SK-N-SH (cell line): Measurements from ENCODE around the gene TCL1A. TPM values are rescaled to one million over a fixed set of nuclear protein-coding genes. Genes with fewer than 3 reads are reported as not detected.

ENCODE experiments used
- CTCF ChIA-PET: fragments of 300-600, 350-600 bp; formaldehyde crosslinking; extraction: SDS; loops from one replicate; lab custom pipeline; 2021; lab: Yijun Ruan, JAX
- POLR2A ChIA-PET: fragments of 350-600 bp; sonication (Branson Sonifier 250); formaldehyde crosslinking; extraction: SDS; loops from one replicate; lab custom pipeline; 2020; ENCODE audit warnings: antibody characterized with exemption, inconsistent platforms; lab: Yijun Ruan, JAX
- DNase-seq: peaks from one replicate; pipeline ENCODE4 v3.0.0; 2012
- H2AFZ ChIP-seq: fragments of 200-600 bp; sonication (generic); 2 replicates; pipeline ENCODE4 v1.8.1; 2016; ENCODE audit warnings: antibody characterized with exemption, mild to moderate bottlenecking, low read depth
- H3F3A ChIP-seq: fragments of 200-600 bp; sonication (generic); replicated peaks from 2 replicates; pipeline ENCODE3; 2016; ENCODE audit warnings: antibody characterized with exemption, mild to moderate bottlenecking; ENCODE audit not compliant: insufficient read depth
- H3K27ac ChIP-seq, 2 experiments: fragments of 200-500 bp in 1 of 2; fragments of 200-600 bp in 1 of 2; sonication (Bioruptor generic) in 1 of 2; sonication (generic), shearing (Covaris generic) in 1 of 2; 2 replicates each; pipeline versions ENCODE4 v1.5.1 to v1.6.1; 2014 to 2016; ENCODE audit warnings: low read depth in 2 of 2, inconsistent platforms in 1 of 2, low read length in 1 of 2, mild to moderate bottlenecking in 1 of 2, mixed read lengths in 1 of 2
- H3K27me3 ChIP-seq: fragments of 200-600 bp; sonication (generic), shearing (Covaris generic); 2 replicates; pipeline ENCODE4 v1.6.1; 2016; ENCODE audit warnings: mixed run types; ENCODE audit not compliant: insufficient read depth
- H3K36me3 ChIP-seq, 2 experiments: fragments of 200-500 bp in 1 of 2; fragments of 200-600 bp in 1 of 2; sonication (Bioruptor generic) in 1 of 2; sonication (generic) in 1 of 2; replicated peaks in 1 of 2; 2 replicates each; pipeline versions ENCODE3 to v1.5.1; 2014 to 2016; ENCODE audit warnings: low read length in 1 of 2, mild to moderate bottlenecking in 1 of 2; ENCODE audit not compliant: insufficient read depth in 2 of 2, control insufficient read depth in 1 of 2
- H3K4me1 ChIP-seq, 2 experiments: fragments of 200-500 bp in 1 of 2; fragments of 200-600 bp in 1 of 2; sonication (Bioruptor generic) in 1 of 2; sonication (generic), shearing (Covaris generic) in 1 of 2; 2 replicates each; pipeline versions ENCODE4 v1.5.1 to v1.6.1; 2014 to 2016; ENCODE audit warnings: low read depth in 1 of 2, low read length in 1 of 2, mixed run types in 1 of 2; ENCODE audit not compliant: insufficient read depth in 2 of 2, control insufficient read depth in 1 of 2
- H3K4me2 ChIP-seq: fragments of 200-600 bp; sonication (generic), shearing (Covaris generic); 2 replicates; pipeline ENCODE4 v1.6.1; 2017; ENCODE audit warnings: mixed run types
- H3K4me3 ChIP-seq, 2 experiments: fragments of 200-500 bp in 1 of 2; fragments of 200-600 bp in 1 of 2; sonication (Bioruptor generic) in 1 of 2; sonication (generic), shearing (Covaris generic) in 1 of 2; 2 replicates each; pipeline versions ENCODE4 v1.5.1 to v1.8.1; 2014 to 2016; ENCODE audit warnings: low read depth in 2 of 2, inconsistent platforms in 1 of 2, low read length in 1 of 2, mild to moderate bottlenecking in 1 of 2, mixed read lengths in 1 of 2, moderate library complexity in 1 of 2
- H3K79me2 ChIP-seq: fragments of 200-600 bp; sonication (generic); 2 replicates; pipeline ENCODE4 v1.8.1; 2017; ENCODE audit warnings: mild to moderate bottlenecking; ENCODE audit not compliant: insufficient read depth
- H3K9ac ChIP-seq: fragments of 200-600 bp; sonication (generic); 2 replicates; pipeline ENCODE4 v1.6.1; 2017; ENCODE audit warnings: mixed run types
- H3K9me2 ChIP-seq: fragments of 200-600 bp; sonication (generic); 2 replicates; pipeline ENCODE4 v1.6.1; 2017; ENCODE audit warnings: mixed run types
- H3K9me3 ChIP-seq: fragments of 200-600 bp; sonication (generic); 2 replicates; pipeline ENCODE4 v1.6.1; 2017; ENCODE audit warnings: mixed run types, mild to moderate bottlenecking, moderate library complexity
- H4K20me1 ChIP-seq: fragments of 200-600 bp; sonication (generic); 2 replicates; pipeline ENCODE4 v1.6.1; 2017; ENCODE audit warnings: mild to moderate bottlenecking, mixed run types; ENCODE audit not compliant: insufficient read depth
- CHD2 ChIP-seq: fragments of 150-350 bp; IDR thresholded peaks from 2 replicates; pipeline ENCODE4 v1.6.1; 2018; ENCODE audit warnings: low read length; ENCODE audit not compliant: partially characterized antibody
- CTCF ChIP-seq: fragments of 200-600 bp; sonication (generic); IDR thresholded peaks from 2 replicates; pipeline ENCODE4 v1.6.1; 2017; ENCODE audit warnings: antibody characterized with exemption, mild to moderate bottlenecking, moderate library complexity
- ELF1 ChIP-seq: IDR thresholded peaks from 2 replicates; pipeline ENCODE4 v1.4.0; 2012
- EP300 ChIP-seq, 2 experiments: IDR thresholded peaks; 2 replicates each; pipeline versions ENCODE4 v1.4.0 to v1.6.1; 2012; ENCODE audit warnings: borderline replicate concordance in 1 of 2, low read depth in 1 of 2, low read length in 1 of 2
- EZH2phosphoT487 ChIP-seq: fragments of 200-600 bp; sonication (generic); IDR thresholded peaks from 2 replicates; pipeline ENCODE4 v1.6.1; 2017; ENCODE audit warnings: low read depth, mixed run types, mild to moderate bottlenecking, antibody characterized with exemption, moderate library complexity, borderline replicate concordance
- GATA2 ChIP-seq: sonication (generic); formaldehyde crosslinking; IDR thresholded peaks from 2 replicates; pipeline ENCODE4 v1.5.0; 2020; ENCODE audit warnings: mild to moderate bottlenecking, missing genetic modification reagents
- JUND ChIP-seq: IDR thresholded peaks from 2 replicates; pipeline ENCODE4 v1.4.0; 2012
- MAX ChIP-seq: IDR thresholded peaks from 2 replicates; pipeline ENCODE4 v1.4.0; 2012; ENCODE audit warnings: low read depth
- NFIC ChIP-seq: IDR thresholded peaks from 2 replicates; pipeline ENCODE4 v1.4.0; 2012; ENCODE audit warnings: borderline replicate concordance
- NRF1 ChIP-seq: IDR thresholded peaks from 2 replicates; pipeline ENCODE4 v1.6.1; 2012; ENCODE audit warnings: low read depth, mild to moderate bottlenecking, low read length
- RAD21 ChIP-seq: IDR thresholded peaks from 2 replicates; pipeline ENCODE4 v1.6.1; 2012; ENCODE audit warnings: mild to moderate bottlenecking, low read length
- RFX5 ChIP-seq: IDR thresholded peaks from 2 replicates; pipeline ENCODE4 v1.6.1; 2012; ENCODE audit warnings: mild to moderate bottlenecking, improper control_type of control experiment, low read length
- RXRA ChIP-seq: IDR thresholded peaks from 2 replicates; pipeline ENCODE4 v1.4.0; 2012; ENCODE audit warnings: low read depth, mild to moderate bottlenecking, borderline replicate concordance
- SMC3 ChIP-seq: IDR thresholded peaks from 2 replicates; pipeline ENCODE4 v1.6.1; 2012; ENCODE audit warnings: low read depth, low read length, improper control_type of control experiment
- TCF12 ChIP-seq: IDR thresholded peaks from 2 replicates; pipeline ENCODE4 v1.4.0; 2012
- TEAD4 ChIP-seq: IDR thresholded peaks from 2 replicates; pipeline ENCODE4 v1.4.0; 2012; ENCODE audit warnings: mild to moderate bottlenecking, borderline replicate concordance; ENCODE audit not compliant: insufficient read depth
- WGBS: methylation state at CpG from one replicate; pipeline ENCODE4 v1.1.6; 2017; ENCODE audit warnings: low lambda C conversion rate; 5-methylcytosine and 5-hydroxymethylcytosine counted together
- polyA plus RNA-seq, 3 experiments: library from polyadenylated mRNA; depleted of rRNA; stranded (reverse); fragments of >200 nt; gene quantifications; 2 replicates each; pipeline ENCODE4 v1.2.3, GENCODE V29; 2012
- TF ChIP-seq, protein P1 (sequence below): fragments of 150-350 bp; IDR thresholded peaks from 2 replicates; pipeline ENCODE4 v1.6.1; 2016; ENCODE audit warnings: mild to moderate bottlenecking, low read depth, low read length
- TF ChIP-seq, protein P2 (sequence below): fragments of 150-350 bp; IDR thresholded peaks from 2 replicates; pipeline ENCODE4 v1.6.1; 2017; ENCODE audit warnings: antibody characterized with exemption, low read length, low read depth, borderline replicate concordance

TCL1A gene
- polyA plus RNA-seq, 1 of the 3 experiments (the other 2 are of a cell fraction) = not detected

DNA sequence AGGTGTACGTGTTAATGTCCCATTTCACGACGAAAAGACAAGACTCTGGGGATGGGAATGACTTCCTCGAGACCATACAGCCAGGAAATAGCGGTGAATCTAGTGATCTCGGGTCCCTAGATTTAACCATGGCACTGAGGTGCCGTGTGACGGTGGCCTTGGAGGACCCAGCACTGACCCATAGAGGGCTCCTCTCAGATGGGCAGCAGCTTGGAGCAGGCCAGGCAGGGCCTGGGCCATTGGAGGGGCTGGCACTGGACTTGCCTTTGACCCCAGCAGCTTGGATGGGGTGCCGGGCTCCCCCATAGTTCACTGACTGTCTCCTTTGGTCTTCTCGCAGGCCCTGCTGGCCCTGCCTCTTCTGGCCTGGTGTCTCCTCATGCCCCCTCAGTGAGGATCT is 22.3 kb downstream of the TCL1A start:
- H3K27me3 ChIP-seq = no peaks in the 10 kb centered on the region
- no peaks in the 10 kb centered on the region for H3F3A ChIP-seq
- no peaks in the 10 kb centered on the region for H3K79me2 ChIP-seq
- no peaks in the 10 kb centered on the region for H3K9me3 ChIP-seq
- CTCF ChIA-PET = no interaction called here
- no peak for DNase-seq
- H3K4me1 ChIP-seq = no peaks in the 10 kb centered on the region
- WGBS = 36% methylated on average over 10 of the region's 10 CpGs
- no peaks in the 10 kb centered on the region for H3K36me3 ChIP-seq
- POLR2A ChIA-PET = no interaction called here
- no peak overlapping the region for H3K27ac ChIP-seq
- H4K20me1 ChIP-seq = no peaks in the 10 kb centered on the region
- no peaks in the 10 kb centered on the region for H3K9me2 ChIP-seq
- H3K4me2 ChIP-seq = no peak overlapping the region
- no peak overlapping the region for H2AFZ ChIP-seq
- TF ChIP-seq EZH2phosphoT487 (no peak), CHD2 (no peak), RFX5 (no peak), TEAD4 (no peak), SMC3 (no peak), TCF12 (no peak), CTCF (no peak), EP300 (IDR thresholded peaks at IDR 0.05; ENCODE audit: borderline replicate concordance in 1 of 2, low read depth in 1 of 2, low read length in 1 of 2) (no peak), ELF1 (no peak), RAD21 (no peak), RXRA (no peak), NFIC (no peak), NRF1 (no peak), JUND (no peak), GATA2 (CRISPR knock-in tag) (no peak), MAX (no peak)
- TF ChIP-seq, protein P1, sequence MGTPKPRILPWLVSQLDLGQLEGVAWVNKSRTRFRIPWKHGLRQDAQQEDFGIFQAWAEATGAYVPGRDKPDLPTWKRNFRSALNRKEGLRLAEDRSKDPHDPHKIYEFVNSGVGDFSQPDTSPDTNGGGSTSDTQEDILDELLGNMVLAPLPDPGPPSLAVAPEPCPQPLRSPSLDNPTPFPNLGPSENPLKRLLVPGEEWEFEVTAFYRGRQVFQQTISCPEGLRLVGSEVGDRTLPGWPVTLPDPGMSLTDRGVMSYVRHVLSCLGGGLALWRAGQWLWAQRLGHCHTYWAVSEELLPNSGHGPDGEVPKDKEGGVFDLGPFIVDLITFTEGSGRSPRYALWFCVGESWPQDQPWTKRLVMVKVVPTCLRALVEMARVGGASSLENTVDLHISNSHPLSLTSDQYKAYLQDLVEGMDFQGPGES = no peak
- TF ChIP-seq, protein P2, sequence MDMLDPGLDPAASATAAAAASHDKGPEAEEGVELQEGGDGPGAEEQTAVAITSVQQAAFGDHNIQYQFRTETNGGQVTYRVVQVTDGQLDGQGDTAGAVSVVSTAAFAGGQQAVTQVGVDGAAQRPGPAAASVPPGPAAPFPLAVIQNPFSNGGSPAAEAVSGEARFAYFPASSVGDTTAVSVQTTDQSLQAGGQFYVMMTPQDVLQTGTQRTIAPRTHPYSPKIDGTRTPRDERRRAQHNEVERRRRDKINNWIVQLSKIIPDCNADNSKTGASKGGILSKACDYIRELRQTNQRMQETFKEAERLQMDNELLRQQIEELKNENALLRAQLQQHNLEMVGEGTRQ = no peak
- H3K9ac ChIP-seq = no peak overlapping the region
- H3K4me3 ChIP-seq = no peak overlapping the region
